CD4-positive, alpha-beta T cell treated with Interleukin-15 for 1 hour (primary cell): ENCODE data around the gene ABCC8.
"Not testable (repeated sequence)": the region's sequence is repeated elsewhere in the genome, so short reads cannot be mapped to it uniquely, and the experiment has no call there.

Source experiments
- DNase-seq: peaks from one replicate; pipeline ENCODE4 v3.0.0-alpha.2; 2020

The ABCC8 gene

DNA sequence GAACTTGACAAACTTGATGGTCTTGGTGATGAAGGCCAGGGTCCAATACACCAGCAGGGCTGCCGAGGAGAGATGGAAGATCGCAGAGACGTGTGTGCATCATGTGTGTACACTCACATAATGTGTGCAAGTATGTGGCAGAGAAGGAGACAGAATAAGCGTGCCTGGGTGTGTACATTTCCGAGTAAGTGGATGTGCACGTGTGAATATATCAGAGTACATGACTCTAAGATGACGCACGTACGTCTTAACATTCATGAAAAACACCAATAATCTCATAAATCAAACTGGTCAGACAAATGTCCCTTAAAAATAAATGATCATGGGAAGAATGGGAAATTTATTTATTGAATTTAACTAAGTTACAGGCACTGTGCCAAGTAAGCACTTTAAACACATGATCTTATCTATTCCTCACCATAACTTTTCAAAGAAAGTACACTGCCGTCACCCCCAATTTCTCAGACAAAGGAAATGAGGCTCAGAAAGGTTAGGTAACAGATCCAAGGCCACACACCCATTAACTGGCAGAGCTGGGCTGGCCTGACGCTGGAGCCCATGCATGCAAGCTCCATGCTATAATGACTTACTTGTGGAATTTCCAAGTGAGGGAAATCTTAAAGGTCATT, 13.0 kb downstream of the ABCC8 start:
- DNase-seq = no peak

DNA sequence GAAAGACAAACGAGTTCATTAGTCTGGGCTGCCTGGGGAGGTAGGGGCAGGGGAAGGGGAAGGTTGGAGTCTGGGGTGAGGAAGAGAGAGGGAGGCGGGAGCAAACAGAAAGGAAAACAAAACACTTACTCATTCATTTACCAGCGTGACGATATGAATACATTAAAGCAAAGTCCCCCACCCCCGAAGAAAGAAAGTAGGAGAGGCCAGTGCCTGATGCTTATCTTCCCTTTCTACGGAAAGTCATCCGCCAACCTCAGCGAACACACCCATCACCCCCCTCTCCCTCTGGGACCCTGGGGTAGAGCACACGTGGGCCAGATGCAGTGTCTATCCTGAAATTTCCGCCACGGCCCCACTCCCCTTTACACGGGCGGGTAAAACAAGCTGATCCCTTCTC, 13.7 kb downstream of the ABCC8 start:
- DNase-seq = no peak

DNA sequence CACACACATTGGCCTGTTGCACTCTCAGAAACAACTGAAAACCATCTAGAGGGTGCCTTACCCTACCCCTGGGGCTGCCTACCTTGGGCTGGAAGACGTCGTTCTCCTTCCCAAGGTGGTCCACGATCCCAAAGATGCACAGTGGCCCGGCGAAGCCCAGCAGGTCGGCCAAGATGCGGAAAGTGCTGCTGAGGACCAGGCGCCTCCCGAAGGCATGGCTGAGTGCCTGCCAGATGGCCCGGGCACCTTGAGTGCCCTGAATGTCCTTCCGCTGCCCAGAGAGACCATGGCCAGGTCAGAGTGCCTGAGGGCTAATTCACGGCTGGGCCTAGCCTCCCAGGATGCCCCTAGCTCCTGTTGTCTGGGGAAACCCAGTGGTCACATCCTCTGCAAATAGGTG, 16.2 kb downstream of the ABCC8 start:
- no peak for DNase-seq

DNA sequence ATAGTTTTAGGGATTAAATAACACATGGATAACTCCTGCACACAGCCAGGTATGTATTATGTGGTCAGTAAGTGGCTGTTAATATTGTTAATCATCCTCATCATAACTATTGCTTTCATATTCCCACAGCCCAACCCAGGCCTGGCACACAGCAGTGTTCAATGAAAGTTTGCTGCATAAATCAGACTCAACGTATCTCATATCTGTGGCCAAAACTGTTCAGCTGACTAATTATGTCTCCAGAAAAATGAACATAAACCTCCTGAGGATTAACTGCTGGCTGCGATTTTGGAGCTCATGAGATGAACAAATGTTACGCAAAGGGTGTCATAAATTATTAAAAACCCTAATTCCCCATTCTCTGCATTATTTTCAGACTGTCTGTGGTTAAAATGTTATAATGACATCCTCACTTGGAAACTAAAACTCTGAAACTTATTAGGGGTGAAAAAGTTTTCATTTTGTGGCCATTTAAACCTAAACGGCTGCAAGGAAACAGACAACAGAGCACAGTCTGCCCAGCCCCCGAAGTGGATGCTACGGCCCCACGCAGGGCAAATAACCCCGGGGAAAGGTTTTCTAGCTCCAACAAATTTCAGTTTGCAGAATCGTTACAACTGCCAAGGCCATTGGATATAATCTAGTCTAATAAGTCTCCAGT, 17.3 kb downstream of the ABCC8 start:
- no peak for DNase-seq

DNA sequence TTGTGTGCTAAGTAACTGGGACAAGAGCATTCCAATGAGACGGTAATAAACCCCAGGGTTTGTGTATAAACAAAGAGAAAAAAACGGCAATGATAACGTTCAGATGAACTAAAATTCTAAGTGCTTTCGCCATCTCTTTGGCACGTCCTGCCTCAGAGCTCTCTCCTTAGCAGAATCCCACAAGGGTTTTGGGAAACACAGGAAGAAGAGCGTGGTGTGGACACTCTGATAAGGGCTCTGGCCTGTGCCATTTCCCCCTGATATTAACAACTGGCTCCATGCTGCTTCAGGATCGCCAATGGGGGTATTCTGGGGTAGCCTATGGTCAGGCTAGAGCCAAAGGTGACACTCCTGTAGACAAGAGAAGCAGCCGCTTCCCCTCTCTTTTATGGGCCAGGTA, 18.4 kb downstream of the ABCC8 start:
- DNase-seq = no peak

DNA sequence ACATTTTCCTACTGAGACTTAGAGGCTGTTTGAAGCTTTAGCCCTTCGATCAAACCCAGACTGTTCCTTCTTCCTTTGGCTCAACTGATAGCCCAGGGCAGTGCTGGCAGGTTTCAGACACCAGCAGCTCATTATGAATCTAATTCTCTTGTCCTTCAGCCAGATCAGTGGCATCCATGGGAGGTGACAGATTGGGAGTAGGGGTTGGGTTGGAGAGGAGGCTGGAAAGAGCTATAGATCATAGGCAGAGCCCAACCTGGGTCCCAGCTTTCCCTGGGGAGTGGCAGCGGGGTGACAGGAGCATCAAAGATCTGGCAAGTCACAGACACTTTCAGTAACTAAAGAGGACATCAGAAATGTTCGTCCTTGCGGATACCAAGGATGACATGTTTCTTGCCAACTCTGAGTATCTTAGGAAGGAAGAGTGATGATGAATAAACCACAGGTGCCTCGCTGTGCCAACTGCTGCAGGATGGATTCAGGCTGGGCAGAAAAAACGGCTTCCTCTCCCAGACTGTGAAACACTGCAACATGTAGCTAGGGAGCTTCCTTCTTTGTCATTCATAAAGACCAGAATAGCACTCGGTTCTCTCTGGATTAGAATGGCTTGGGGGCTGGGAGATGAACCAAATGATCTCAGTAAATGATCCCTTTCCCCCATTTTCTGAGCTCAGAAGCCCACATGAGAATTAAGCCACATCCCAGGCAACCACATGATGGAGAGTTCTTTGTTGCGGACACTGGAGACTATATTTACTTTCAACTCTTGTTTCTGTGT, 19.1 kb downstream of the ABCC8 start:
- no peak for DNase-seq

DNA sequence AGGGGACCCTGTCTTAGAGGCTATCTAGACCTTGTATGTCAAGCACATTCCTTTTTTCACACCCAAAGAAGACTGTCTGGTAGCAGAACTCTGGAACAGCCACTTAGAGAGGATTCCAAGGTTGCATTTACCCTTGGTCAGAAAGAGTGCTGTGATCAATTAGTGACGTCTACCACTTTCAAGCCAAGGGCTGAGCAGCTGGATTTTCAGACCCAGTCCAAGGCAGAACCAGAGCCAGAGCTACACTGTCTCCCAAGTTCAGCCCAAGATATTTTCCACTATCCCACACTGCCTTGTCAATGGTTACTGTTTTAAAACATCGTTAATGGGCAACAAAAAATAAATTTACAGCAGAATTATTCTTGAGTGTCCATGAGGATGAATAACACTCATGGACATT, 24.0 kb downstream of the ABCC8 start:
- DNase-seq = no peak

DNA sequence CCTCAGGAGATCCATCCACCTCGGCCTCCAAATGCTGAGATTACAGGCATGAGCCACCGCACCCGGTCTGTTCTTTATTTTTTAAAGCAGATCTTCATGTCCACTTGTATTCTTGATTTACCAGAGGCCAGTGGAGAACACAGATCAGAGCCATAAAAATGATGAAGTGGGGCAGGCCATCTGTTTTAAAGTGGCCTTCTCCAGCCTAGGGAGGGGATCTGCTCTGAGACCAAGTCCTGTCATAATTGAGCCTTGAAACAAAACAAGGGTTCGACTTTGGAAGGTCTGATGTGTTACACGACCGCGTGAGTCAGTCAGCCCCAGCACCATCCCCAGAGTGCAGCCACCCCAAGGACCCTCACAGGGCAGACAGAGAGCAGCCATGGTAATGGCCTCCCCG, 27.5 kb downstream of the ABCC8 start:
- DNase-seq = no peak

DNA sequence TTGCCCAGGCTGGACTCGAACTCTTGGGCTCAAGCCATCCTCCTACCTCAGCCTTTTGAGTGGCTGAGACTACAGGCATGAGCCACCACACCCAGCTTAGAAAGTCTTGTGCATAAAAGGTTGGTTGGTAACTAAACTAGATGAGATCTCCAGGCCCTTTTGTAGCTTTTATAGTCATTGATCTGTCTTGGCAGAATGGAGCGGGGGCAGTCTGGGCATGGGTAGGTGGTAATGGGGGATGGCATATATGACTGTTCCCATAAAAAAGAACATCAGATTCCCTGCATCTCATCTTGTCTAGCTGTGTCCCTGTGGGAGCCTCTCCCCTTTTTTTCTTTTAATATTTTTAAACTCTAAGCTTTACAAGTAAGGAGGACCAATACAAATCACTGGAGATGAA, 30.2 kb downstream of the ABCC8 start:
- no peak for DNase-seq

DNA sequence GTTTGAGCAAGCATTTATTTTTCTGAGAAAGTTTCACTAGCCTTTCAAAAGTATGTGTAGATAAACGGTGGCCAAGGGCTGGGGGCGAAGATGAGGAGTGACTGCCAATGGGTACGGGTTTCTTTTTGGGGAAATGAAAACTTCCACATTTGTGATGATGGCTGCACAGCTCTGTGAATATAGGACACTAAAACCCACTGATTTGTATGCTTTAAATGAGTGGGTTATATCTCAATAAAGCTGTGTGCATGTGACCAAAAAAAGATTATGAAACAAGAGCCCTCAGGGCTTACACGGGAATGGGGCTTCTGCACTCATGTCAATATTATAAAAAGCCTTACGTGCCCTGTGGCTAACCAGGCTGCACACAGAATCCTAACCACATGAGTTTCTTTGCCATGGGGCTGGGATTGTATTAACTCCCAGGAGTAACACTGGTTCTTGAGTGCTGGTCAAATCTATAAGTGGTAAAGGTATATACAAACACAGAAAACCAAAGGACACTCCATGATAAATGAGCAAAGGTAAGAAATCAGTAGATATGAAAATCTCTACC, 31.3 kb downstream of the ABCC8 start:
- DNase-seq = no peak

DNA sequence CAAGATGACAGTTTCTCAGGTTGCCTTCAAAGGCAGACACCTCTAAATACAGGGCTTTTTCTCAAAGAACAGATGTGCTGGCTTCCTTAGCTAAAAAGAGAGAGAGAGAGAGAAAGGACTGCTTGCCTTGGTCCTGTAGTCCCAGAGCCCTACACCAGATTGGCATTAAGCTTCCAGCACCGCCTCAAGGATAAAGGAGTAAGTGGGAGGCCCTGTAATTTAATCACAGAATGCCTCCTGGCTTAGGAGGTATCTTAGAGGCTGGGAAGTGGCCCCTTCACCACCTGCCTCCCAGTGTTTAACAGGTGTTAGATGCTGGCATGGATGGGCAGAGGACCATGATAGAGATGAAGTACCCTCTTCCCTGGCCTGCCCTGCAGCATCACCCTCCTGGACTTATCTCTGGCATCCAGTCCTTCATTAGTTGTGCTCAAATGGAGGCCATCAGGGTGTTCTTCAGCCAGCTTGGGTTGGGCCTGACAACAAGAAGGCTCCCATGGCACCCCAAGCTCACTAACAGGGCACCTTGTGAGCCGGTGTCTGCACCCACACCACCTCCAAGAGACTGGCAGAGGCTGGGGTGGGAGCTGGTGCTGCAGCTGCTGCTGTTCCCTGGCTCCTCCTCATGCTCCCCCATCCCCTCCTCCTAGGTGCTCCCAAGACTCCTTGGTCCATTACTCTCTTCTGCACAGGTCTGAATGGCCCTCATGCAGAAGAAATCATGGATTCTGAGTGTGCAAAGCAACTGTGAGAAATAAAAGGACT, 32.5 kb downstream of the ABCC8 start:
- DNase-seq = no peak

DNA sequence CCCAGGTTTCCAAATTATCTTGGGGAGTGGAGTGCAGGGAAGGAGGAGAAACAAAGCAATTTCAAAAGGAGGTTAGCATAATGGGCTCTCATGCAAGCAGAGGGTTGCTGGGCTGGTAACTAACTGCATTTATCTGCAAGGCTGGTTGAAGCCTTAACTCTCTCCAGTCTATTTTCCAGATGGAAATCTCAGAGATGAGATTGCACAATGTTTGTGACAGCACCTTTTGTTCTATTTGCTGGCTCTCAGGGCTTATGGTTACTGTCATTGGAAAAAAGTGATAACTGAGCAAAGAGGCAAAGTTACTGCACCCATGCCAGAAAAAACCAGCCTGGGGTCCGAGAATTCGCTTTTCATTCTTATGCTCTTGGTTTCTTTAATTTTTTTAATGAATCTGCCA, 33.2 kb downstream of the ABCC8 start:
- DNase-seq = no peak

DNA sequence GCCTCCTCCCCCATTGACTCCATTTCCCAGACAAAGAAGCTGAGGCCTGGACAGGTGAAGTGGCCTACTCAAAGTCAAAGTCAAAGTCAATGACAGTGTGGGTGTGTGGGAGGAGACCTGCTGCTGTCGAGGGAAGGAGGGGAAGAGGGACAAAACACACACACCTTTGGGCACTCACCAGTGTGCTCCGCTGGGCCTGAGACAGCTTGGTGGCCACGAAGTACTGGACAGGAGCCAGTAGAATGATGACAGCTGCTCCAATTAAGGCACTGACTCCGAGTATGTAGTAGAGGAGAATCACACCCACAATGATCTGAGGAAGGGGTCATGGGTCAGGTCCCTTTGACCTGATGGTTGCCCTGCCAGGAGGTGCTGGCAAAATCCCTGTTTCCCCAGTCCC, 33.6 kb downstream of the ABCC8 start:
- no peak for DNase-seq

DNA sequence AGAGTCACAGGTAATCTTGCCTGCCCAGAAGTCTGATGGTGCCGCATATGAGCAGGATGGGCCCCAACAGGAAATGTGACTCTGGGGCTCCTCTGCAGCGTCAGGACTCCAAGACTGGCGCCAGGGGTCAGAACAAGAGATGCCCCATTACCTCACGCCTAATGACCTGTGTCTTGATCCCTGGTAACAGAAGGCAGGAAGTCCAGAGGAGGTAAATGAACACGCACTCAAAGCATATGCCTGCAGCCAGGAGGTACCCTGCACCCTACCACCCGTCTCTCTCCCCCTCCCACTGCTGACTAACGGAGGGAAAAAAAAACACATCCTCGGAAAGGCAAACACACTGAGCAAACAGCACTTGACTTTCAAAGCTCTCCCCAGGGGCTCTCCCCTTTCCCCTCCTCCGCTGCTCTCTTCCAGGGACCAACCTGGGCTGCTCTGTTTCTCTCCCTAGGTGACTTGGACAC, 37.3 kb downstream of the ABCC8 start:
- DNase-seq = no peak

DNA sequence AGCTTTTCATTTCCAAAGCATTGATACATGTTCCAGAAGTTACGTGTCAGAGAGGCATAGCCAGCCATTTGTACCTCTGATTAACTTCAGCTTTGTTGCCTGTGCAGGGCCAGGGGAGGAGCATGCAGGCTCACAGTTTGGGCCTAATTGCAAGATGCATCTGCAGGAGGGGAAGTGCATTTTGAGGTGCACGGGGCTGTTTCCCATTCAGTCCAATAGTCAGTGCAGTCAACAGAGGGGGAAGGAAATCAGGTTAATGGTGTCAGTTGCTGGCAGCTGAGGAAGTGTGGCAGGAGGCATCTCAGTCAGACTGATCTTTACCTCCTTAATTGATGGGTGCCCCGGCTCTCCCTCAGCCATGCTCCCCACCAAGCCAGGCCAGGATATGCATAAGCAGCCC, 39.3 kb downstream of the ABCC8 start:
- no peak for DNase-seq

DNA sequence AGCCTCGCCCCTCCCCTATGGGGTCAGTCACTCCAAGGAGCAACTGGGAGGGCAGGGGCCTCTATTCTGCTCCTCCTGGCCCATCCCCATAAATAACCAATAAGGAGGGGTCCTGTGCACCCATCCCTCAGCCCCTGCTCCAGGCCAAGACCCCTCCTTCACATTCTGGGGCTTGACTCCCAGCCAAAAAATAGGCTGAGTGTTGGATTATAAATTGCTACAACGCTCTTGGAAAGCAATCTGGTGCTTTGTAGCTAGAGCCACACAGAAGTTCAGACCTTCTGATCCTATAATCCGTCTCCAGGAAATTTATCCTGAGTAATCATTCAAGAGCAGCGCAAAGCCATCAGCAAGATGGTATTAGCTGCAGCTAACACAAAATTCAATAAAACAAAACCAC, 42.5 kb downstream of the ABCC8 start:
- no peak for DNase-seq

DNA sequence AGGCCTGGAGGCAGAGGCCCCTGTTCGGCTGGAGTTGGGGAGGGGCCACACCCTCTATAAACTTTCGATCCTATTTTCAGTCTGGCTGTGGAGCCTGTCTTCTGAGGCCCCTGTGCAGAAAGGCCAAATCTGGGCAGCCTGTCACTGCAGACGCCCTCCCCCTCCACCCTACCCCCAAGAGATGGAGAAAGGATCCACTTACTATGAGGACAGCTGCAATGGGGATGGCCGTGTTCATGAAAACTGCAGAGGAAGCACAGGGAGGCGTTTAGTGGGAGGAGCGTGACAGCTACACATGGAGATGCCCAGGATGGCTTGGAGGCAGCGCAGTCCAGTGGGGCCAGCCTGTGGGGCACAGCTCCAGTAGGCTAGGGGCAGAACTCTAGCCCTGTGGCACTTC, 44.6 kb downstream of the ABCC8 start:
- DNase-seq = no peak

DNA sequence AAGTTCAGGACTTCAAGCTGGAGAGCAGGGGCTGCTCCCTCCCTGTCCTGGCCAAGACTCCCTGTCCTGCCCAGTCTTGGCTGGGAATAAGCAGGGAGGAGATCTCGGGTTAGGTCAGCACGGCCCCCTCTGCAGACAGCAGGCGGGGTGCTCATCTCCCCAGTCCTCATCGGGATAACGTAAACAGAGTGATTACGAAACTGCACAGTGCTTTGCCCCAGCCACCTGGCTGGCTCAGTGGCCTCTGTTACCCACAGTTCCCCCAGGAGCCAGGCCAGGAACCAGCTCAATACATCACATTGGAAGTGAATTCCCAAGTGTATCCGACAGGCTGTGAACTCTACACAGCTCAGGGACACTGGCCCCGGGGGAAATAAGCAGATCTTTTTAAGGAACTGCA, 45.5 kb downstream of the ABCC8 start:
- DNase-seq = no peak

DNA sequence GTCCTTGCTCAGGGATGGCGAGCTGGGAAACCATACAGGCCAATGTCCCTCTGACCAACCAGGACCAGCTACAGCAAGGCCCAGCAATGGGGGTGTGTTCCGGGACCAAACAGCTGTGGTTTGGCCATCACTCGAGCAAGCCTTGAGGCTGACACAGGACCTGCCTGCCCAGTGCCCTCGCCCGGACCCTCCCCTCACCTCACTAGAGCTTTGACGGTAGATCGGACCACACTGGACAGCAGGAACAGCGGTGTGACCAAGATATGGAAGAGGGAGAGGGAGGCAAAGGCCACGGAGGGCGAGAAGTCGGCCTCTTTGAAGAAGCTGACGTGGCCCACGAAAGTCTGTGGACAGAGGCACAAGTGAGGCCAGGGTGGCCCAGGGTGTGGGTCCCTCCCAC, 46.0 kb downstream of the ABCC8 start:
- no peak for DNase-seq

DNA sequence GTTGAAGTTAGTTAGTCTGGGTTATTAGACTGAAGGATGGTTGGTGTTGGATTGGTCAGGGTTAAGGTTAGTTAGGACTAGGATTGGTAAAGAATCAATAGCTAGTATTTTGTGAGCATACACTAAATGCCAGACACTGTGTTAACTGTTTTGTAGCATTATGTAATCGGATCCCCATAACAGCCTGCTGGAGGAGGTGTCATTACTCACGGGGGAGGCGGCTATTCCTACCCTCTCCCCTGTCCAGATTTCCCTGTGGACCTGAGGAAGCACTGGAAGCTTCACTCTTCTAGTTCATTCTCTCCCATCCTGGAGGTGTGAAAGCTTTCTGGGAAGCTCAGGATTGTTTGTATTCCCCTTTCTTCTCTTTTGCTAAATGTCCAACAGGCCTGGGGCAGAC, 47.7 kb downstream of the ABCC8 start:
- DNase-seq = no peak

DNA sequence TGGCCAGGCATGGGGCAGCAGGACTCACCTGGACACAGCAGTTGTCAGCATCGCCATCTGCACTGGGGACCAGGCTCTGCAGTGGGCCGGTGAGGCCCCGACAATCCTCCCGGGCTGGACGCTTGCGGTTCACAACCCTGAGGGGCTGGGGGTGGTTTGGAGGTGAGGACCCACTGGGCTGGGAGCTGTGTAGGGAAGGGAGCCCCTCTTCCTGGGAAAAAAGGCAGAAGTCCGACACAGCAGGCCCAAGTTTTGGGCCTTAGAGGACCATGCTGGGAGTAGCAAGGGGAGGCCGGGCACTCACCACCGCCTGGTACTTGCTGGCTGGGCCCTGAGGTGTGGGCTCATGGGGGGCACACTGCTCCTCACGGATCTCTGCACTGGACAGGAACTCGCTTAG, 48.4 kb downstream of the ABCC8 start:
- no peak for DNase-seq

DNA sequence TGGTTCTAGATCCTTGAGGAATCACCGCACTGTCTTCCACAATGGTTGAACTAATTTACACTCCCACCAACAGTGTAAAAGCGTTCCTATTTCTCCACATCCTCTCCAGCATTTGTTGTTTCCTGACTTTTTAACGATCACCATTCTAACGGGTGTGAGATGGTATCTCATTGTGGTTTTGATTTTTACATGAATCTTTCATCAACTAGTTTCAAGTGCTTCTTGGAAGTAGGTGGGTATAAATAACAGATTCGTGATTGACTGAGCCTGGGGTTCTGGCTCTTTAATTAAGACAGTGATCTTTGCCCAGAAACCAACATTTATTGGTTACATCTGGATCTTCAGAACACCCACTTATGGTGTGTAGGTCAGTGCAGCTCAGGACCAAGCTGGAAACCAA, 50.4 kb downstream of the ABCC8 start:
- DNase-seq = not testable (repeated sequence)
